Upper lobe of left lung (tissue), 6 donors: ENCODE data around the gene ISCA2. TPM values are rescaled to one million over a fixed set of nuclear protein-coding genes. Genes with fewer than 3 reads are reported as not detected.

Experiments used
- ATAC-seq, 2 donors: fragments of 200-7000 bp; cut with Tn5 transposase; one replicate each; pipeline ENCODE4 v1.9.1; 2022; ENCODE audit warnings: mild to moderate bottlenecking in 2 of 2, moderate library complexity in 2 of 2; ENCODE audit not compliant: low FRiP score in 2 of 2
- DNase-seq, 2 donors: peaks; one replicate each; pipeline ENCODE4 v3.0.0-alpha.2; 2019 to 2020
- H3K27ac ChIP-seq, 4 donors: fragments of 200-600 bp; sonication (generic); one replicate each; pipeline ENCODE4 v1.5.1; 2016 to 2019
- H3K27me3 ChIP-seq, 4 donors: fragments of 200-600 bp; sonication (generic); one replicate each; pipeline ENCODE4 v1.5.1; 2017 to 2019
- H3K36me3 ChIP-seq, 4 donors: fragments of 200-600 bp; sonication (generic); one replicate each; pipeline ENCODE4 v1.5.1; 2016 to 2019
- H3K4me1 ChIP-seq, 4 donors: fragments of 200-600 bp; sonication (generic); one replicate each; pipeline ENCODE4 v1.5.1; 2018 to 2019
- H3K4me3 ChIP-seq, 4 donors: fragments of 200-600 bp; sonication (generic); one replicate each; pipeline ENCODE4 v1.5.1; 2017 to 2019; ENCODE audit warnings: mild to moderate bottlenecking in 2 of 4, moderate library complexity in 1 of 4
- H3K9me3 ChIP-seq, 4 donors: fragments of 200-600 bp; sonication (generic); one replicate each; pipeline ENCODE4 v1.5.1; 2018 to 2019
- EP300 ChIP-seq, 4 donors: sonication (generic); formaldehyde crosslinking; IDR thresholded peaks; one replicate each; pipeline ENCODE4 v1.5.1; 2017; ENCODE audit warnings: antibody characterized with exemption in 4 of 4, control low read depth in 2 of 4
- POLR2A ChIP-seq, 4 donors: fragments of 450-650 bp; IDR thresholded peaks; one replicate each; pipeline ENCODE4 v1.5.1; 2016 to 2017; ENCODE audit warnings: antibody characterized with exemption in 4 of 4, mild to moderate bottlenecking in 2 of 4
- POLR2AphosphoS5 ChIP-seq, 2 donors: sonication (generic); formaldehyde crosslinking; IDR thresholded peaks; one replicate each; pipeline ENCODE4 v1.5.1; 2017; ENCODE audit warnings: antibody characterized with exemption in 2 of 2
- WGBS, 2 donors: methylation state at CpG; one replicate each; pipeline ENCODE4 v1.1.5; 2017 to 2018; 5-methylcytosine and 5-hydroxymethylcytosine counted together
- total RNA-seq, 6 donors: library from RNA; depleted of rRNA in 4 of 6; stranded (reverse); fragments of >200 nt in 4 of 6; gene quantifications; one replicate each; pipeline versions ENCODE4 v1.1.0 to v1.2.1, GENCODE V29; 2016 to 2021
- TF ChIP-seq, protein P1 (sequence below), 6 experiments: fragments of 450-650 bp in 4 of 6; fragments of 200-600 bp in 2 of 6; sonication (generic) in 2 of 6; IDR thresholded peaks; one replicate each; pipeline ENCODE4 v1.5.1; 2016 to 2019; ENCODE audit warnings: antibody characterized with exemption in 6 of 6
- donor health status: DM: no; HTN: no; CAD: no; lungs with moderate emphysema.
- donor health status: DM: no; HTN: yes; CAD: no; lungs with severe emphysema.

The ISCA2 gene
- total RNA-seq, 6 donors from 2014 or later: 11.8 to 29.0 (median 22.6) TPM

DNA sequence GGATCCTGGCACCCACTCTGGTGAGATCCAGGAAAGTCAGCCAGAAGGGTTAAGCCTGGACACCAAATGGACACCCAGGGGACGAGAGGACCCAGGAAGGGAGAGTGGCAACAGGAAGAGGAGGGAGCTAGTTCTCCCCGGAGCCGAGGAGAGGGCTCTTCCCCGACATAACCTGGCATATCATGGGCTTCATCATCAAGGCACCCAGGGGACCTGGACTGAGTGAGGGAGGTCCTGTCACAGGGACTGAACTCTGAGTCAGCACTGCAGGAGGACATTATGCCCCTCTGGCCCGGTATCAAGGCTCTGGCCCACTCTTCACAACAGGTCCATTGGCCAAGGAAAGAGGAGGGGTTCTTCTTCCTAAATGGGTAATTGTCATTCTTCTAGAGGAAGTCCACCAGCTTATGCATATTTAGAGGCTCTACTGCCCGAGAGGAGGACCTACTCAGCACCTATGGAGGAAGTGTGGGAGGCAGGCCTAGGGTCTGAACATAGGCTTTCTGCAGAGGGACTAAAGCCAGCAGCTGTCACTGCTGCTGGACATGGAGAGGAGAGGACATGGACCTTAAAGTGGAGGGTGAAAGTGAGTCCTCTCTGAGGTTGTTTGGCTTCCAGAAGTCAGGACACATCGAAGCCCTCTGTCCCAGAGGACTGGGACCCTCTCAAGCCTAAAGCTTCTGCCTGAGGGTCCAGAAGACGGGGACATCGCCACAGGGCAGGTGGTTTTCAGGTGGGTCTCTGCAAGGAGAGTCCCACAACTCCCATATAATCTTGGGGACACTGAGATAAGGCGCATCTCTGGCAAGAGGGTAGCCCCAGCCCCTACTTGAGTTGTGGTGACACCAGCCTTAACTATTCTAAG lies 18.6 kb downstream of the ISCA2 start:
- TF ChIP-seq EP300 (IDR thresholded peaks at IDR 0.05): no peak
- TF ChIP-seq, protein P1, sequence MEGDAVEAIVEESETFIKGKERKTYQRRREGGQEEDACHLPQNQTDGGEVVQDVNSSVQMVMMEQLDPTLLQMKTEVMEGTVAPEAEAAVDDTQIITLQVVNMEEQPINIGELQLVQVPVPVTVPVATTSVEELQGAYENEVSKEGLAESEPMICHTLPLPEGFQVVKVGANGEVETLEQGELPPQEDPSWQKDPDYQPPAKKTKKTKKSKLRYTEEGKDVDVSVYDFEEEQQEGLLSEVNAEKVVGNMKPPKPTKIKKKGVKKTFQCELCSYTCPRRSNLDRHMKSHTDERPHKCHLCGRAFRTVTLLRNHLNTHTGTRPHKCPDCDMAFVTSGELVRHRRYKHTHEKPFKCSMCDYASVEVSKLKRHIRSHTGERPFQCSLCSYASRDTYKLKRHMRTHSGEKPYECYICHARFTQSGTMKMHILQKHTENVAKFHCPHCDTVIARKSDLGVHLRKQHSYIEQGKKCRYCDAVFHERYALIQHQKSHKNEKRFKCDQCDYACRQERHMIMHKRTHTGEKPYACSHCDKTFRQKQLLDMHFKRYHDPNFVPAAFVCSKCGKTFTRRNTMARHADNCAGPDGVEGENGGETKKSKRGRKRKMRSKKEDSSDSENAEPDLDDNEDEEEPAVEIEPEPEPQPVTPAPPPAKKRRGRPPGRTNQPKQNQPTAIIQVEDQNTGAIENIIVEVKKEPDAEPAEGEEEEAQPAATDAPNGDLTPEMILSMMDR (IDR thresholded peaks at IDR 0.05): no peak
- no peak for TF ChIP-seq POLR2AphosphoS5 (IDR thresholded peaks at IDR 0.05)
- TF ChIP-seq POLR2A (IDR thresholded peaks at IDR 0.05): no peak
- Histone ChIP-seq H3K27ac (no peak overlapping the region), H3K9me3 (no peaks in the 10 kb centered on the region), H3K36me3 (no peaks in the 10 kb centered on the region), H3K27me3 (no peaks in the 10 kb centered on the region), H3K4me1 (peaks cover 0 to 20% (median 12%) of the 10 kb centered on the region in 4 donors), H3K4me3 (no peak overlapping the region)
- DNase-seq: no peak
- no peak for ATAC-seq
- WGBS, 2 donors: 56 to 69% methylated on average over 5 to 10 of the region's 10 CpGs

DNA sequence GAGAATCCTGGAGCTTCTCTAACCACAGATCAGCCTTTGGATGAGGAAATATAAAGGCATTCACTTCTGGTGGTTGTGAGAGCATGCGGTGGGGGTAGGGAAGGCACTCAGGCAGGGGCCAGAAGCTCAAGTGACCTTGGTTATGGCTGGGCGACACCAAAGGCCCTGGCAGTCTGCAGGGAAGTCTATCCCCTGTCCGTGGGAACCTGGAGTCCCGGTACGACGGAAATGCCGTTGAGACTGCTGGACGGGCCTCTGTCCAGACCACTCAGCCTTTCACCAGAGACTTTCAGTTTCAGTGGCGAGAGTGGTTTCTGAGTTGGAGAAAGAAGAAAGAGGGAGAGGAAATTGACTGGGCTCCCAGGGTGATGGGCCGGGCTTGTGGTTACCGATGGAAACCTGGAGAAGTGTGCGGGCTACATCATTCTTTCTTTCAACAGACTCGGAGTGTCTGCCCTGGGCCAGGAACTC lies 20.9 kb downstream of the ISCA2 start:
- Histone ChIP-seq H3K4me1 (peaks cover 0 to 20% (median 12%) of the 10 kb centered on the region in 4 donors), H3K27me3 (no peaks in the 10 kb centered on the region), H3K9me3 (no peaks in the 10 kb centered on the region), H3K36me3 (no peaks in the 10 kb centered on the region), H3K27ac (peak overlapping the region; percentile 20 to 77 (median 50)), H3K4me3 (peak overlapping the region in 2 of 4 donors; percentile 17 to 20)
- ATAC-seq (peak in 1 of 2 donors; percentile 59), DNase-seq (peak in 1 of 2 donors; percentile 82)
- 13 to 47% methylated on average over 12 to 13 of the region's 13 CpGs for WGBS, 2 donors
- TF ChIP-seq, protein P1 (IDR thresholded peaks at IDR 0.05): no peak
- TF ChIP-seq POLR2AphosphoS5 (IDR thresholded peaks at IDR 0.05): peak in 1 of 2 donors; percentile 21

DNA sequence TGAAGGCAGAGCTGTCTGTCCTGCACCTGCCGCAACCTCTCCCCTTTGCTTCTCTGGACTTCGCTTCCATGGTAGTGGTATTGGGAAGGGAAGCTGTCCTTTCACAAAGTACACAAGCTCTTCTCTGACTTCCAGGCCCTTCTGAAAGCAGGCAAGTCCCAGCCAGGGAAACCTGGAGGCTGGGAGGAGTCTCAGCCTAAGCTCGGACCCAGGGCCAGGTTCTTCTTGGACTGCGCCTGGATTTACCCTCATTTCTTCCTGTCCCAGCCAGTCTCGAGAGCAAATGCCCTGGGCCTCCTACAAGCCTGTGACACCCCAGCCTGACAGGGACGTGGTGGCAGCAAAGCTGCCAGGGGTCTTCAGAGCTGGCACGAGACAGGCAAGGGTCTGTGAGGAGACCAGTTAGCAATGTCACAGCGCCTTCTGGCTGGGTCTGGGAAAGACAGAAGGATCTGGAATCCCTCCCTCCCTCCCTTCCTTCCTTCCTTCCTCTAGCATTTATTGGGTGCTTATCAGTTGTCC lies 22.4 kb downstream of the ISCA2 start:
- Histone ChIP-seq H3K36me3 (no peaks in the 10 kb centered on the region), H3K27ac (peak overlapping the region in 1 of 4 donors; percentile 21), H3K27me3 (no peaks in the 10 kb centered on the region), H3K4me3 (no peak overlapping the region), H3K9me3 (no peaks in the 10 kb centered on the region), H3K4me1 (peaks cover 0 to 20% (median 12%) of the 10 kb centered on the region in 4 donors)
- DNase-seq (no peak), ATAC-seq (no peak)
- 85 to 89% methylated on average over 6 to 8 of the region's 8 CpGs for WGBS, 2 donors
- TF ChIP-seq, protein P1 (IDR thresholded peaks at IDR 0.05): no peak
- no peak for TF ChIP-seq EP300 (IDR thresholded peaks at IDR 0.05)
- TF ChIP-seq POLR2AphosphoS5 (IDR thresholded peaks at IDR 0.05): no peak
- no peak for TF ChIP-seq POLR2A (IDR thresholded peaks at IDR 0.05)

DNA sequence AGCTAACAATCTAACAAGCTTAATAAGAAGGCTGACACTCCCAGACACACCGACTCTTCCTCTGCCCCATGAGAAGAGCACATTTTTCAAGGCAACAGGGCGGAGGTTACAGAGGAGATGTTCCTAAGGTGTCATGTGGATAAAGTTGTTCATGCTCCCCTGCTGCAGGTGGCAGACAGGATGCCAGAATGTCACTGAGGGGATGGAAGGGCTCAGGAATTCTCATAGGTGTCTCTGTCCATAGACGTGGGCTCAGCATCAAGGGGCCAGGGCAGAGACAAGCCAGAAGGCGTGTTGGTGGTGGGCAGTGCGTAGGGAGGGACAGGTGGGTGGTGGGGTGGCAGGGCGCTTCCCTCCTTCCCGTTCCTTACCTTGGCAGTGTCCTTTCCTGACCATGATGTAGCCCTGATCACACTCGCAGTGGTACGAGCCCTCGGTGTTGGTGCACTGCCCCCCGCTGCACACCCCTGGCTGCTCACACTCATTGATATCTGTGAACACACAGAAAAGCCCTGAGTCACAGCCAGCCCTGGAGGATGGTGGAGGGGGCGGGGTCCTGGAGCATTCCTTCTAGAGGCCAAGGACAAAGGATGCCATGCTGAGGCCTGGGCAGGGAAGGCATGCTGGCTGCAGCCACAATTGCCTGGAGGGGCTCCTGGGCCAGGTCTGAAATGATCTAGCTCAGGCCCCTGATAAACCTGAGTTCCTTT lies 23.0 kb downstream of the ISCA2 start:
- H3K27ac ChIP-seq: no peak overlapping the region
- TF ChIP-seq EP300 (IDR thresholded peaks at IDR 0.05) (no peak), POLR2AphosphoS5 (IDR thresholded peaks at IDR 0.05) (no peak)
- TF ChIP-seq, protein P1 (IDR thresholded peaks at IDR 0.05): no peak
- peaks cover 0 to 20% (median 12%) of the 10 kb centered on the region in 4 donors for H3K4me1 ChIP-seq
- DNase-seq: peak in 1 of 2 donors; percentile 46
- H3K9me3 ChIP-seq: no peaks in the 10 kb centered on the region
- H3K27me3 ChIP-seq: no peaks in the 10 kb centered on the region
- WGBS, 2 donors: 89 to 97% methylated on average over 7 to 12 of the region's 12 CpGs
- ATAC-seq: no peak
- peaks cover 0 to 5% (median 0%) of the 10 kb centered on the region in 4 donors for H3K36me3 ChIP-seq
- H3K4me3 ChIP-seq: no peak overlapping the region
